Mammary epithelial cell (primary cell): Measurements from ENCODE around the gene PRKCA.

ENCODE experiments used
- CTCF ChIP-seq, 2 donors: IDR thresholded peaks in 1 of 2; conservative IDR thresholded peaks in 1 of 2; 2 replicates each; pipeline ENCODE4 v1.5.1; 2011 to 2012; ENCODE audit warnings: inconsistent platforms in 2 of 2, low read length in 2 of 2, mild to moderate bottlenecking in 2 of 2, control low read depth in 1 of 2, low read depth in 1 of 2; ENCODE audit not compliant: insufficient read depth in 1 of 2; ENCODE audit errors: extremely low read depth in 1 of 2
- EZH2 ChIP-seq: IDR thresholded peaks from 2 replicates; pipeline ENCODE4 v1.6.1; 2012; ENCODE audit warnings: low read length, inconsistent platforms, borderline replicate concordance

GRCh38 chr17:66822009-66822408 lies 519.6 kb downstream of the PRKCA start:
- TF ChIP-seq CTCF (conservative IDR thresholded peaks at IDR 0.05 in 1 of 2, IDR thresholded peaks at IDR 0.05 in 1 of 2; ENCODE audit: extremely low read depth in 1 of 2, insufficient read depth in 1 of 2, low read depth in 1 of 2, low read length in 2 of 2) (no peak), EZH2 (no peak)
